ENCODE measurements around the gene BRI3BP.

- TF ChIP-seq CTCF (conservative IDR thresholded peaks at IDR 0.05), result no peak
- TF ChIP-seq EZH2 (IDR thresholded peaks at IDR 0.05; ENCODE audit: low read depth), result no peak
These were observed 22.4 kb downstream of the BRI3BP start for GRCh38 chr12:125015680-125016310.
